ENCODE measurements around the gene RHEBL1. TPM values are rescaled to one million over a fixed set of nuclear protein-coding genes. Genes with fewer than 3 reads are reported as not detected.
A peak's percentile ranks its signal among the peaks of the same experiment; 100 is the strongest.

RHEBL1 gene
- total and polyA plus RNA-seq, 2 of the 8 experiments (the other 6 are each of a cell fraction or from before 2014, with no cell fraction given): 7.5 to 9.4 TPM

DNA sequence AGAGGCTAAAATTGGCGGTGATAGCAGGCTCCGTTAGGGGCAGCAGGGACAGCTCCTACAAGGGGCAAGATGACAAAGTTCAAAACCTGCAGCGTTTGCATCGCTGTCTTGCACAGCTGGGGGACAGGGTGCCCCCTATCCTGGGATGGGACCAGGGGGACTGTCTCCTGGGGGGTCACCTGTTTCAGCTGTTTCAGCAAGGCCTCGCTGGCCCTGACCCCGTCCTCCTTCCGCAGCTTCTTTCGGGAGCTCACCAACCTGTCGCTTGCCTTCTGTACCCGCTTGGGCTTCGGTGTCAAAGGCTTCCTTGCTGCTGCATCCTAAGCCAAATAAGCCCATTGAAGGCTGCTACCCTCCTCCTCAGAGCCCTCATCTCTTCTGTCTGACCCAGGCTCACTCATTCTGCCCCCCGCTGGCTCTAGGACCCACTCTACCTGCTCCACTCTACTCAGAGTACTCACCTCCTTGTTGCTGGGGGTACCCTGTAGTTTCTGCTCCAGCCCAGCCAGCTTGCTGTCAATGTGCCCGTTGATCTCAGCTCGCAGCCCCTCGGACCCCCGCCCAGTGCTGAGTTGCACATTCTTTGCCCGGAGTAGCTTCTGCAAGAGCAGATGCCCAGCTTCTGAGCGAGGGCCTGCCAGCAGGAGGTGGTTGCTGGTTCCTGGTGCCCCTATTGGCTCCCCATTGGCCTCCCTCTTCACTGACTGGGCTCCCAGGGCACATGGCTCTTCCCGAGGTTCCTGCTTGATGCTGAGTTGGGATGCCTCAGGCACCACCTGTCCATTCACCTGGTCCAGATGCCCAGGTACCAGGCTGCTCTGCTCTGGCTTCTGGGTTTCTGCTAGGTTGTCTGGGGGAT, 38.8 kb downstream of the RHEBL1 start:
- FAIRE-seq: no peak
- Histone ChIP-seq H2BK20ac (ENCODE audit: low read length) (no peak overlapping the region), H2BK12ac (ENCODE audit: low read depth, low read length) (no peak overlapping the region), H3K4me2 (ENCODE audit: insufficient read depth in 1 of 2, low read depth in 2 of 2, low read length in 2 of 2) (no peak overlapping the region), H2BK5ac (ENCODE audit: low read depth, low read length) (no peak overlapping the region), H4K91ac (replicated peaks; ENCODE audit: insufficient read length, low read length) (no peak overlapping the region), H4K20me1 (replicated peaks in 1 of 2; ENCODE audit: control insufficient read depth in 1 of 2, insufficient read depth in 2 of 2, low read length in 2 of 2) (peaks cover 6 to 11% of the 10 kb centered on the region in 2 experiments), H3K79me2 (ENCODE audit: control insufficient read depth in 1 of 2, insufficient read depth in 2 of 2, low read length in 2 of 2) (no peaks in the 10 kb centered on the region), H2AFZ (ENCODE audit: low read length) (no peak overlapping the region), H3K4me1 (replicated peaks in 1 of 4; ENCODE audit: control insufficient read depth in 3 of 4, insufficient read depth in 4 of 4, low read length in 3 of 4) (no peaks in the 10 kb centered on the region), H3K56ac (replicated peaks; ENCODE audit: insufficient read length, low read depth, low read length) (no peak overlapping the region), H3K23me2 (ENCODE audit: low read depth, low read length) (no peaks in the 10 kb centered on the region), H2BK120ac (replicated peaks; ENCODE audit: low read depth, low read length) (no peak overlapping the region), H3K79me1 (ENCODE audit: low read depth, low read length) (no peaks in the 10 kb centered on the region; the same call in 1 of the 2 replicates), H3K27me3 (replicated peaks in 1 of 4; ENCODE audit: control insufficient read depth in 3 of 4, extremely low read depth in 1 of 4, insufficient read depth in 3 of 4, low read length in 3 of 4) (no peaks in the 10 kb centered on the region), H3K4me3 (ENCODE audit: extremely low read depth in 1 of 4, insufficient read depth in 2 of 4, low read depth in 3 of 4, low read length in 4 of 4) (no peak overlapping the region), H3K4ac (replicated peaks; ENCODE audit: insufficient read length, low read depth, low read length) (no peak overlapping the region), H3K18ac (ENCODE audit: extremely low read depth, low read length) (no peak overlapping the region), H3K9me3 (ENCODE audit: insufficient read depth in 2 of 2, low read depth in 1 of 2, low read length in 1 of 2) (no peaks in the 10 kb centered on the region), H3K23ac (ENCODE audit: insufficient read length) (no peak overlapping the region), H4K5ac (ENCODE audit: insufficient read length, low read depth, low read length) (no peak overlapping the region), H2AK5ac (ENCODE audit: low read depth, low read length) (no peak overlapping the region), H3K9ac (replicated peaks in 1 of 4; ENCODE audit: extremely low read depth in 1 of 4, low read depth in 3 of 4, low read length in 3 of 4) (no peak overlapping the region; a peak in 1 of 7 replicates), H3K14ac (ENCODE audit: insufficient read length) (no peak overlapping the region), H3K27ac (ENCODE audit: low read depth, low read length) (no peak overlapping the region), H3K36me3 (ENCODE audit: control insufficient read depth in 2 of 4, insufficient read depth in 4 of 4, low read length in 3 of 4) (peaks cover 46 to 76% (median 72%) of the 10 kb centered on the region in 4 experiments), H4K8ac (ENCODE audit: extremely low read depth, insufficient read depth, low read length) (peak overlapping the region; percentile 57; the same call in 1 of the 2 replicates), H2BK15ac (ENCODE audit: low read length) (no peak overlapping the region)
- TF ChIP-seq E2F6 (IDR thresholded peaks at IDR 0.05): no peak
- no peak for TF ChIP-seq RBBP5 (IDR thresholded peaks at IDR 0.05; ENCODE audit: borderline replicate concordance, low read depth, low read length)
- peak; percentile 14; the same call in 1 of the 2 replicates for TF ChIP-seq POLR2AphosphoS5 (IDR thresholded peaks at IDR 0.05; ENCODE audit: low read depth, low read length)
- no peak for TF ChIP-seq JUND (IDR thresholded peaks at IDR 0.05; ENCODE audit: low read length)
- TF ChIP-seq BACH1 (IDR thresholded peaks at IDR 0.05; ENCODE audit: low read length): no peak
- ChIA-PET CTCF (ENCODE audit: partially characterized antibody) (interaction anchor here (0.6 to 12.2 kb wide), 7 partner anchors 9 to 649 kb away, joined by 3 to 126 read pairs (median 5); no protein-coding TSS in a partner anchor), POLR2A (ENCODE audit: partially characterized antibody) (interaction anchor here (0.6 to 22.2 kb wide), 7 partner anchors 1 to 1226 kb away, joined by 3 to 339 read pairs (median 5); partner anchors contain the start of gene KMT2D)
- 93% methylated on average over 19 of the region's 19 CpGs; no CpG with 5 or more reads in 1 of the 2 experiments for WGBS, 2 experiments (ENCODE audit: extremely low coverage in 1 of 2, insufficient coverage in 1 of 2, insufficient read length in 1 of 2, insufficient replicate concordance in 2 of 2, low coverage in 1 of 2, low lambda C conversion rate in 2 of 2, missing lambda C conversion rate in 1 of 2)
- DNase-seq (ENCODE audit: low read depth in 1 of 2, low spot score in 2 of 2): no peak

Measured in H1 (cell line).